C4-2B (cell line): ENCODE data around the gene TUBGCP3.
A peak's percentile ranks its signal among the peaks of the same experiment; 100 is the strongest.

ENCODE experiments used
- H3K27ac ChIP-seq: fragments of 450-650 bp; 2 replicates; pipeline ENCODE4 v1.5.1; 2017
- ZFX ChIP-seq: fragments of 450-650 bp; IDR thresholded peaks from 2 replicates; pipeline ENCODE4 v1.6.1; 2017
- TF ChIP-seq, protein P1 (sequence below): fragments of 450-650 bp; conservative IDR thresholded peaks from 2 replicates; pipeline ENCODE4 v1.5.1; 2017; ENCODE audit warnings: mild to moderate bottlenecking

TUBGCP3 gene

DNA sequence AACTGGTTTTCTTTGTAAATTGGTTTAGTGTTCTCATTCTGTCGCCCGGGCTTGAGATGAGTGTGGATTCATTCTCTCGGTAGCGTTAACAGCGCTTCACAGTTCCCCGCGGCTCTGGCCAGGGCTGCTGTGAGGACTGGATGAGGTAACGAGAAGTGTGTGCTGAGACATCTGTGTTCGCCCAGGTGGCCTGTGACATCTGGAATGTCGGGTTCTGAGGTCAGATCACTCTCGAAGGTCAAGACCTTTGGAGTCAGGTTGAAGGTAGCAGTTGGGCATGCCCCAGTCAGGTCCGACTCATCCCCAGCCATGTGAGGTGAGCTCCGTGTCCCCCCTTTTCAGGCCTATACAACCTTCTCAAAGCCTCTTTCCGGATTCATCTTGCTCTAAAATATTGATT lies 13.4 kb upstream of the TUBGCP3 start:
- TF ChIP-seq, protein P1, sequence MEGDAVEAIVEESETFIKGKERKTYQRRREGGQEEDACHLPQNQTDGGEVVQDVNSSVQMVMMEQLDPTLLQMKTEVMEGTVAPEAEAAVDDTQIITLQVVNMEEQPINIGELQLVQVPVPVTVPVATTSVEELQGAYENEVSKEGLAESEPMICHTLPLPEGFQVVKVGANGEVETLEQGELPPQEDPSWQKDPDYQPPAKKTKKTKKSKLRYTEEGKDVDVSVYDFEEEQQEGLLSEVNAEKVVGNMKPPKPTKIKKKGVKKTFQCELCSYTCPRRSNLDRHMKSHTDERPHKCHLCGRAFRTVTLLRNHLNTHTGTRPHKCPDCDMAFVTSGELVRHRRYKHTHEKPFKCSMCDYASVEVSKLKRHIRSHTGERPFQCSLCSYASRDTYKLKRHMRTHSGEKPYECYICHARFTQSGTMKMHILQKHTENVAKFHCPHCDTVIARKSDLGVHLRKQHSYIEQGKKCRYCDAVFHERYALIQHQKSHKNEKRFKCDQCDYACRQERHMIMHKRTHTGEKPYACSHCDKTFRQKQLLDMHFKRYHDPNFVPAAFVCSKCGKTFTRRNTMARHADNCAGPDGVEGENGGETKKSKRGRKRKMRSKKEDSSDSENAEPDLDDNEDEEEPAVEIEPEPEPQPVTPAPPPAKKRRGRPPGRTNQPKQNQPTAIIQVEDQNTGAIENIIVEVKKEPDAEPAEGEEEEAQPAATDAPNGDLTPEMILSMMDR = no peak
- no peak for TF ChIP-seq ZFX
- no peak overlapping the region for H3K27ac ChIP-seq

DNA sequence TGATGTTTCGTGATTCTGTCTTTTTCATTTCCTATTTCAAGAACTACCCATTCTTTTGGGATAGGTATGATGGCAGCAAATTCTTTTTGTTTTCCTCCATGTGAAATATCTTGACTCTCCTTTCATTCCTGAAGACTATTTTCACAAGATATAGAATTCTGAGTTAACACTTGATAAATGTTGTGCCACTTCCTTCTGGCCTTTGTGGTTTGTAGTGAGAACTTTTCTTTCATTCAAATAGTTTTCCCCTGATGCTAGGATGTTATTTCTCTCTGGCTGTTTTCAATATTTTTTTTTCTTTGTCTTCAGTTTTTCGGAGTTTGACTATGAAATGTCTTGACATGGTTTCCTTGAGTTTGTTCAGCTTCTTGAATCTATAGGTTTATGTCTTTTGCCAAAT lies 8.3 kb upstream of the TUBGCP3 start:
- no peak overlapping the region for H3K27ac ChIP-seq
- TF ChIP-seq ZFX = no peak

DNA sequence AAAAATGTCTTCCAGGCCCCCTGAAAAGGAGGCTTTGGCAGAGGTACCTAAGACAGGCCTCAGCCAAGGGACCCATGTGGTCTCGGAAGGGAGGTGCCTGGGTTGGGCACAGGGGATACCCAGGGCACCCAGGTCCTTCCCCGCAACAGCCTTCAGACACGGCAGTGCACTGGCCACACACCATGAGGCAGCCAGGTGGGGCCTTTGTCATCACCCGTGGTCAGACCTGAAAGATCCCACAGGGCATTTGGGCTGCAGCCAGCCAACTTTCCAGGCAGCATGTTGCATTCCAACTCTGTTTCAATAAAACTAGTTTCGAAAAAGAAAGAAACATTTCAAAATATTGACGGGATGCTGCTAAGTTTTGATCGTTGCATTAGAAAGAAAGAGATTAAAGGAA lies 4.7 kb upstream of the TUBGCP3 start:
- TF ChIP-seq, protein P1 = no peak
- TF ChIP-seq ZFX = no peak
- H3K27ac ChIP-seq = no peak overlapping the region; the same call in 1 of the 2 replicates

DNA sequence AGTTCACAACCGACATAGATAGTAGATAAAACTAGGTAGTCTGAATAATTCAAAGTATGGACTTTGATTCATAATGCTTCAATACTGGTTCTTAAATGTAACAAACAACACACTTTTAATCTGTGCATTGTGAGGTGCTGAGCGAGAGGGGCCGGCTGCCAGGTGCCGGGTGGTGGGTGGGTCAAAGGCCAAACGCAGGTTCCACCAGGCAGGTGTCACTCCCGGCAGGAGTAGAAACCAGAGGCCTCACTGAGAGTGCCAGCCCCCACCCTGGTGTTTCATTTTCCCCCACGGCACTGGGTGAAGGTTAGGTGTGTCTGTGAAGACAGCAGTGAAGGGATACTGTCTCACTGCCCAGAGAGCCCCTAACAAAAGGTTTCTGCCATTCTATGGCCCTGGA lies 4.2 kb upstream of the TUBGCP3 start:
- no peak overlapping the region; the same call in 1 of the 2 replicates for H3K27ac ChIP-seq
- TF ChIP-seq ZFX = no peak
- TF ChIP-seq, protein P1 = no peak

DNA sequence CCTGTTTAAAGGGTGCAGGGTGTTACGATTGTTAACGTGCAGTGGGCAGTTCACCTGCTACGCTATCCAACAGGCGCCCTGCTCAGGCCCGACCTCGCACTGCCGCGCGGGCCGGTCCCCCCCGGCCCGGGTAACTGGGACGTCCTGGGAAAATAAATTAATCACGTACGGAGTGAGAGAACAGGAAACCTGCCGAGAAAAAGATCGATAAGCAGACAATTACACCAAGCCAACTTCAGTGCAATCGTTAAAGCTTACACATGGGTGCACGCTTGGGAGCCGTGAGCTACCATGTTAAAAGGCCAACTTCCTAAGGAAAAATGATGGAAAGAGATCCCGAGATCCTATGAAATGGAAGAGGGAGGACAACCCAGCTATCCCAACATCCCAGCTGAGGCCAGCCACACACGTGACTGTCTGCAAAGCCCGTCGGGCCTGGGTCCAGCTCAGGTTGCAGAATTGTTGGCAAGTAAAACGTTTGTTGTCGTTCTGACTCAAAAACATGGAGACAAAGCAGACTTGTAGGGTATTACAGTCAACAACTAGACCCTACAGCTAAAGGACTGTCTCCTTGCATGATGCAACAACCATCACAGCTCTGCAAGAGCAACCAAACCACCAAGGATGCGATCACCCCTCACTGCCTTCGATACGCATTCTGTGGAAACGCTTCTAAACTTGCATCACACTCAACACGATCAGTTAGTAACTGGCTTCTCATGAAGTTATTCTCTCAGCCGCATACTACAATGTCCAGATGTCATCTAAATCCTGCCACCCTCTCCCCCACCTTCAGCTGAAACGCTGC lies 741 bp upstream of the TUBGCP3 start:
- TF ChIP-seq, protein P1 = no peak
- peak overlapping the region; percentile 99 for H3K27ac ChIP-seq

DNA sequence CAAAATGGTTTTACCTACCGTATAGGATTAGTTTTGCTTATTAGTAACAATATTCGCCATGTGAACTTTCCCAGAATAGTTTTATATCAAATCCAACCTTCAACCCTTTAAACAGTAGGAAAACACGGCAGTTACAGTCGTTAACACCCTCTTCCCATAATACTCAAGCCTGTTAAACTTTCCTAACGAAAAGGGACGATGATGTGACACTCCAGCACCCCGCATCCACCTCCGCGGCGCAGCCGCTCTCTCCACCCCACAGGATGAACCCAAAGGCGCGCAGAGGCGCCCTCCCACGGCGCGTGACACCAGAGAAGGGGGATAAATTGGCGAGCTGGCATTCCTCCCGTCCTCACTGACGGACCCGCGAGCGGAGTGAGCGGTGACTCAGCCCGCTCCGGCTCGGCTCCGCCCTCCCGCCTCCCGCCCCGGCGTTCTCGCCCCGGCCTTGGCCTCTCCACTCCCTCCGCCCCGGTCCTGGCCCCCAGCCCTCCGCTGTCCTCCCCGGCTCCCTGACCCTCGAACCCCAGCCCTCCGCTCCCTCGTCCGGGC lies 665 bp downstream of the TUBGCP3 start:
- TF ChIP-seq, protein P1 = no peak; the same call in 1 of the 2 replicates
- TF ChIP-seq ZFX = no peak
- peak overlapping the region; percentile 99 for H3K27ac ChIP-seq

DNA sequence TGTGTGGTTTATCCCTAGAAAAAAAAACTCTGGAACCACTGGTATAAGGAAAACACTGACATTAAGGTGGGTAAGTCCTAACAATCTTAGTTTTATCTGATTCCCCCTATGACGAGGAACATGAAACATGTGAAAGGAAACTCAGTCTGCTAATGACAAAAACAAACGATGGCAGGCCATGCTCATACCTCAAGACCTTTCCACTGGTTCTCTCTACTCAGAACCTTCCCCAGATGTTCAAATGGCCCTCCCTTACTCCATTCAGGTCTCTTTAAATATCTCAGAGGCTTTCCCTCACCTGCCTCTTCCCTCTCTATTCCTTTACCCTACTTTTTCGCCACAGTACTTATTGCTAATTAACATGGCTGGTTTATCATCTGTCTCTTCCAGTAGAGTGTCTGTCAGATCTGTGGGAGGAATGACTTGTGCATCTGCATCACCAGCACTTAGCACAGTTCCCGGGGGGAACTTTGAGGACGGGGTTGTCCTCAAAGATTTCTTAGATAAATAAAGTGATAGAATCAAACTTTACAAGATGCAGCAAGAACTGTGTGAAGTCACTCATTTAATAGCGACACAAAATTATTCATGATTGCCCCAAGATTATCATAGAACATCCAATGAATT lies 1.5 kb downstream of the TUBGCP3 start:
- H3K27ac ChIP-seq = no peak overlapping the region
- TF ChIP-seq ZFX = no peak
- TF ChIP-seq, protein P1 = no peak
